HCT116 (cell line): Measurements from ENCODE around the gene TACC2. TPM values are rescaled to one million over a fixed set of nuclear protein-coding genes. Genes with fewer than 3 reads are reported as not detected.
A peak's percentile ranks its signal among the peaks of the same experiment; 100 is the strongest.

Experiments used
- ATAC-seq: fragments of 200-7000 bp; cut with Tn5 transposase; 2 replicates; pipeline ENCODE4 v1.9.1; 2020; ENCODE audit warnings: mild to moderate bottlenecking, moderate library complexity
- BruUV-seq: library from RNA; stranded (reverse); fragments of 400-500 nt; replicated peaks from 2 replicates; lab custom pipeline; 2021; lab: Mats Ljungman, UMichigan
- CTCF ChIA-PET: fragments of 300-600 bp; sonication (Branson Sonifier 250); formaldehyde crosslinking; loops from one replicate; lab custom pipeline; 2021; ENCODE audit warnings: antibody characterized with exemption; lab: Charles Lee
- POLR2A ChIA-PET: fragments of 300-600, 350-600 bp; sonication (Branson Sonifier 250); formaldehyde crosslinking; loops from one replicate; lab custom pipeline; 2021; ENCODE audit warnings: antibody characterized with exemption; lab: Charles Lee
- RAD21 ChIA-PET, 2 experiments: fragments of 300-600 bp; sonication (Branson Sonifier 250); formaldehyde crosslinking; loops; one replicate each; lab custom pipeline; 2023; ENCODE audit warnings: low total read pairs in 2 of 2; ENCODE audit not compliant: uncharacterized antibody in 2 of 2, unreplicated experiment in 2 of 2, low non-redundant PET in 1 of 2; lab: Charles Lee
- DNase-seq: peaks from one replicate; pipeline ENCODE4 v3.0.0-alpha.2; 2010; ENCODE audit warnings: low read depth, low spot score
- H2AFZ ChIP-seq: fragments of 200-600 bp; shearing (Covaris generic), sonication (generic); 2 replicates; pipeline ENCODE4 v1.6.1; 2017; ENCODE audit warnings: low read depth, mixed run types, mixed read lengths, antibody characterized with exemption, low read length; ENCODE audit not compliant: poor library complexity, severe bottlenecking
- H3K27ac ChIP-seq: 2 replicates; pipeline ENCODE4 v1.5.1; 2012; ENCODE audit warnings: low read depth, low read length
- H3K27me3 ChIP-seq: fragments of 200-600 bp; sonication (generic); 2 replicates; pipeline ENCODE4 v1.6.1; 2016; ENCODE audit warnings: mixed run types, low read length, mixed read lengths; ENCODE audit not compliant: insufficient read depth
- H3K36me3 ChIP-seq, 2 experiments: fragments of 200-500 bp in 1 of 2; fragments of 200-600 bp in 1 of 2; sonication (Bioruptor generic) in 1 of 2; sonication (generic) in 1 of 2; 2 replicates each; pipeline versions ENCODE4 v1.5.1 to v1.6.1; 2014 to 2016; ENCODE audit warnings: low read length in 2 of 2, inconsistent platforms in 1 of 2, mixed read lengths in 1 of 2, mixed run types in 1 of 2; ENCODE audit not compliant: insufficient read depth in 2 of 2, control insufficient read depth in 1 of 2
- H3K4me1 ChIP-seq, 2 experiments: fragments of 200-600 bp in 1 of 2; sonication (generic) in 1 of 2; 2 replicates each; pipeline versions ENCODE4 v1.5.1 to v1.6.1; 2012 to 2017; ENCODE audit warnings: low read length in 2 of 2, inconsistent platforms in 1 of 2, mild to moderate bottlenecking in 1 of 2, mixed read lengths in 1 of 2, mixed run types in 1 of 2, moderate library complexity in 1 of 2; ENCODE audit not compliant: insufficient read depth in 2 of 2, control insufficient read depth in 1 of 2
- H3K4me2 ChIP-seq: fragments of 200-600 bp; sonication (generic); 2 replicates; pipeline ENCODE4 v1.6.1; 2017; ENCODE audit warnings: mixed run types, low read length, mixed read lengths
- H3K4me3 ChIP-seq, 2 experiments: fragments of 200-600 bp in 1 of 2; sonication (generic) in 1 of 2; replicated peaks in 1 of 2; 2 replicates each; pipeline ENCODE4 v1.5.1; 2011 to 2016; ENCODE audit warnings: low read length in 2 of 2, control low read depth in 1 of 2, low read depth in 1 of 2, mild to moderate bottlenecking in 1 of 2, mixed read lengths in 1 of 2, mixed run types in 1 of 2
- H3K79me2 ChIP-seq: fragments of 200-600 bp; sonication (generic); 2 replicates; pipeline ENCODE4 v1.6.1; 2017; ENCODE audit warnings: mild to moderate bottlenecking, mixed run types, low read length, moderate library complexity, mixed read lengths; ENCODE audit not compliant: insufficient read depth
- H3K9ac ChIP-seq: fragments of 200-600 bp; sonication (generic); 2 replicates; pipeline ENCODE4 v1.6.1; 2016; ENCODE audit warnings: low read length, mixed read lengths
- H3K9me2 ChIP-seq: fragments of 200-600 bp; sonication (generic), shearing (Covaris generic); 2 replicates; pipeline ENCODE4 v1.6.1; 2017; ENCODE audit warnings: mixed run types, mild to moderate bottlenecking, moderate library complexity; ENCODE audit not compliant: insufficient read depth
- H3K9me3 ChIP-seq, 2 experiments: fragments of 200-500 bp in 1 of 2; fragments of 200-600 bp in 1 of 2; sonication (Bioruptor generic) in 1 of 2; sonication (generic) in 1 of 2; 2 replicates each; pipeline ENCODE4 v1.6.1; 2014 to 2017; ENCODE audit warnings: low read length in 2 of 2, mixed read lengths in 2 of 2, inconsistent platforms in 1 of 2, low read depth in 1 of 2, mild to moderate bottlenecking in 1 of 2, mixed run types in 1 of 2, moderate library complexity in 1 of 2; ENCODE audit not compliant: control insufficient read depth in 1 of 2, insufficient read depth in 1 of 2
- H4K20me1 ChIP-seq: fragments of 200-600 bp; sonication (generic), shearing (Covaris generic); 2 replicates; pipeline ENCODE4 v1.6.1; 2017; ENCODE audit warnings: mixed run types, mild to moderate bottlenecking, moderate library complexity; ENCODE audit not compliant: insufficient read depth
- ELF1 ChIP-seq: IDR thresholded peaks from 2 replicates; pipeline ENCODE4 v1.6.1; 2012; ENCODE audit warnings: low read depth, borderline replicate concordance
- EZH2 ChIP-seq: fragments of 200-600 bp; sonication (generic); IDR thresholded peaks from 2 replicates; pipeline ENCODE4 v1.6.1; 2017; ENCODE audit warnings: antibody characterized with exemption, mixed run types
- EZH2phosphoT487 ChIP-seq: fragments of 200-600 bp; IDR thresholded peaks from 2 replicates; pipeline ENCODE4 v1.6.1; 2018; ENCODE audit warnings: antibody characterized with exemption, borderline replicate concordance
- FOSL1 ChIP-seq: IDR thresholded peaks from 2 replicates; pipeline ENCODE4 v1.6.1; 2012; ENCODE audit warnings: low read depth
- POLR2A ChIP-seq: IDR thresholded peaks from 2 replicates; pipeline ENCODE4 v1.7.0; 2011; ENCODE audit warnings: borderline replicate concordance; ENCODE audit not compliant: insufficient read depth, insufficient read length; ENCODE audit errors: extremely low read depth
- RAD21 ChIP-seq: IDR thresholded peaks from 2 replicates; pipeline ENCODE4 v1.6.1; 2012; ENCODE audit warnings: low read depth, mild to moderate bottlenecking
- REST ChIP-seq: IDR thresholded peaks from 2 replicates; pipeline ENCODE4 v1.6.1; 2012; ENCODE audit warnings: low read depth
- TCF7L2 ChIP-seq: IDR thresholded peaks from 2 replicates; pipeline ENCODE4 v1.7.0; 2011; ENCODE audit warnings: borderline replicate concordance, inconsistent platforms; ENCODE audit not compliant: insufficient read depth, insufficient read length; ENCODE audit errors: extremely low read depth
- YY1 ChIP-seq: IDR thresholded peaks from 2 replicates; pipeline ENCODE4 v1.6.1; 2011; ENCODE audit warnings: low read length, low read depth, moderate library complexity, mild to moderate bottlenecking; ENCODE audit not compliant: insufficient replicate concordance; ENCODE audit errors: extremely low read depth
- ZBTB33 ChIP-seq: IDR thresholded peaks from 2 replicates; pipeline ENCODE4 v1.6.1; 2011; ENCODE audit warnings: mild to moderate bottlenecking, low read length, moderate library complexity; ENCODE audit not compliant: insufficient replicate concordance; ENCODE audit errors: extremely low read depth
- ZFX ChIP-seq: fragments of 450-650 bp; IDR thresholded peaks from 2 replicates; pipeline ENCODE4 v1.6.1; 2017
- ZNF274 ChIP-seq: fragments of 200-500 bp; sonication (Bioruptor generic); IDR thresholded peaks from 2 replicates; pipeline ENCODE4 v1.6.1; 2014; ENCODE audit warnings: mild to moderate bottlenecking, low read depth, low read length, inconsistent platforms
- intact Hi-C: fragments of 100-400 bp; cut with micrococcal nuclease; formaldehyde crosslinking; loops from 2 replicates; pipeline ENCODE4 v1.10.0; 2022
- total RNA-seq: library from RNA; stranded (reverse); gene quantifications from one replicate; pipeline ENCODE4 v1.2.1, GENCODE V29; 2021; ENCODE audit not compliant: unreplicated experiment

The TACC2 gene
- total RNA-seq, 1 experiment from 2014 or later = 38.6 TPM

- Histone ChIP-seq H3K9ac (no peak overlapping the region), H4K20me1 (no peaks in the 10 kb centered on the region), H3K9me3 (no peaks in the 10 kb centered on the region), H3K4me1 (peaks cover 43 to 47% of the 10 kb centered on the region in 2 experiments), H3K4me3 (no peak overlapping the region), H3K27me3 (no peaks in the 10 kb centered on the region), H2AFZ (no peak overlapping the region), H3K9me2 (no peaks in the 10 kb centered on the region), H3K36me3 (no peaks in the 10 kb centered on the region), H3K4me2 (no peak overlapping the region), H3K27ac (no peak overlapping the region), H3K79me2 (no peaks in the 10 kb centered on the region)
- no peak for ATAC-seq
- TF ChIP-seq ELF1 (no peak), ZFX (no peak), EZH2 (no peak), TCF7L2 (no peak), FOSL1 (no peak)
- DNase-seq = no peak
- RAD21 ChIA-PET = no interaction called here
- BruUV-seq = no TSS peak
- CTCF ChIA-PET = interaction anchor here (4.1 kb wide), 1 partner anchor 9 kb away, joined by 27 read pairs; no protein-coding TSS in a partner anchor
- intact Hi-C loops = loop anchor here (5.0 to 10.0 kb wide), 2 partner anchors 133 to 645 kb away; partner anchors contain the start of gene ATE1
- POLR2A ChIA-PET = interaction anchor here (1.6 kb wide), 1 partner anchor 16 kb away, joined by 3 read pairs; no protein-coding TSS in a partner anchor
Measured at GRCh38 chr10:122060250-122060649, 71.3 kb downstream of the TACC2 start.

GRCh38 chr10:122062831-122063674 lies 74.1 kb downstream of the TACC2 start:
- Histone ChIP-seq H3K27ac (peak overlapping the region; percentile 74), H2AFZ (peak overlapping the region; percentile 64), H3K4me2 (peak overlapping the region; percentile 73), H4K20me1 (no peaks in the 10 kb centered on the region), H3K9me3 (no peaks in the 10 kb centered on the region; a peak in 1 of 4 replicates), H3K36me3 (no peaks in the 10 kb centered on the region), H3K79me2 (no peaks in the 10 kb centered on the region), H3K4me3 (peak overlapping the region; percentile 0 to 28; a peak in 2 of 4 replicates), H3K9ac (peak overlapping the region; percentile 50), H3K9me2 (no peaks in the 10 kb centered on the region), H3K27me3 (no peaks in the 10 kb centered on the region), H3K4me1 (peaks cover 31 to 35% of the 10 kb centered on the region in 2 experiments)
- BruUV-seq = TSS peak; percentile 88
- ATAC-seq = peak; percentile 98
- ChIA-PET RAD21 (no interaction called here), POLR2A (interaction anchor here (0.6 to 1.4 kb wide), 3 partner anchors 12 to 27 kb away, joined by 3 to 5 read pairs (median 4); no protein-coding TSS in a partner anchor), CTCF (interaction anchor here (1.0 to 4.1 kb wide), 4 partner anchors 11 to 502 kb away, joined by 4 to 27 read pairs (median 6); no protein-coding TSS in a partner anchor)
- intact Hi-C loops = loop anchor here (2.0 to 10.0 kb wide), 3 partner anchors 50 to 642 kb away; partner anchors contain the start of gene ATE1
- DNase-seq = peak; percentile 91
- peak; percentile 73 for TF ChIP-seq ZBTB33
- TF ChIP-seq RAD21 = peak; percentile 42
- no peak for TF ChIP-seq REST
- peak; percentile 70 for TF ChIP-seq TCF7L2
- peak; percentile 83 for TF ChIP-seq YY1
- no peak for TF ChIP-seq POLR2A
- no peak for TF ChIP-seq ZNF274
- no peak for TF ChIP-seq EZH2phosphoT487
